GM12874 (cell line): ENCODE measurements around the gene JAM2.

Experiments
- TF ChIP-seq, protein P1 (sequence below): IDR thresholded peaks from 2 replicates; pipeline ENCODE4 v1.5.1; 2011; ENCODE audit warnings: low read depth, mild to moderate bottlenecking, control low read depth, low read length, moderate library complexity; ENCODE audit not compliant: insufficient read depth

The JAM2 gene

DNA sequence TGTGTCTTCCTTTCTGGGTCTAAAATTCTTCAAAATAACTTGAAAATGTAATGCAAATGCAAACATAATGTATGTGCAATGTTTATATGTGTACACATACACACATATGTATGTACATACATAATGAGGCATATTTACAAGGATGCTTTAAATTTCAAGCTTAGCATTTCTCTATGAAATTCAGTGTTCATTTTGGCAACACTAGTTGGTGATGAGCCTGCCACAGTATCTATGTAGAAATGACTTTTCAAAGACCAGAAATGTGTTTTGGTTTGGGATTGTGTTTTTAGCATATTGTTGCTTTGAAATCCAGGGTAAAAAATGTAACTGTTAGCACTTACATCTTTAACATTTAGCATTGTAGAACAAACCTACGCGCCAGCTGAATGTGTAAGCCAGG, 105.8 kb downstream of the JAM2 start:
- TF ChIP-seq, protein P1, sequence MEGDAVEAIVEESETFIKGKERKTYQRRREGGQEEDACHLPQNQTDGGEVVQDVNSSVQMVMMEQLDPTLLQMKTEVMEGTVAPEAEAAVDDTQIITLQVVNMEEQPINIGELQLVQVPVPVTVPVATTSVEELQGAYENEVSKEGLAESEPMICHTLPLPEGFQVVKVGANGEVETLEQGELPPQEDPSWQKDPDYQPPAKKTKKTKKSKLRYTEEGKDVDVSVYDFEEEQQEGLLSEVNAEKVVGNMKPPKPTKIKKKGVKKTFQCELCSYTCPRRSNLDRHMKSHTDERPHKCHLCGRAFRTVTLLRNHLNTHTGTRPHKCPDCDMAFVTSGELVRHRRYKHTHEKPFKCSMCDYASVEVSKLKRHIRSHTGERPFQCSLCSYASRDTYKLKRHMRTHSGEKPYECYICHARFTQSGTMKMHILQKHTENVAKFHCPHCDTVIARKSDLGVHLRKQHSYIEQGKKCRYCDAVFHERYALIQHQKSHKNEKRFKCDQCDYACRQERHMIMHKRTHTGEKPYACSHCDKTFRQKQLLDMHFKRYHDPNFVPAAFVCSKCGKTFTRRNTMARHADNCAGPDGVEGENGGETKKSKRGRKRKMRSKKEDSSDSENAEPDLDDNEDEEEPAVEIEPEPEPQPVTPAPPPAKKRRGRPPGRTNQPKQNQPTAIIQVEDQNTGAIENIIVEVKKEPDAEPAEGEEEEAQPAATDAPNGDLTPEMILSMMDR, result no peak

DNA sequence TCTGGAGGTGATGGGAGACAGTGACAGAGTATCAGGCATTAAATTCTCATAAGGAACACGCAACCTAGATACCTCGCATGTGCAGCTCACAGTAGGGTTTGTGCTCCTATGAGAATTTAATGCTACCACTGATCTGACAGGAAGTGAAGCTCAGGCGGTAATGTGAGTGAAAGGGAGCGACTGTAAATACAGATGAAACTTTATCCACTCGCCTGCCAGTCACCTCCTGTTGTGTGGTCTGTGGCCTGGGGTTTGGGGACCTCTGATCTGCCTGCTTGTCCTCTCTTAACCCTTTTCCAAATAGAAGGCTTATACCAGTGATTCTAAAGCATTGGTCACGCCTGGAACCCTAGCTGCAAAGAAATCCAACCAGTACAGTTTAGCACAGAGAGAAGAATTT, 111.0 kb downstream of the JAM2 start:
- TF ChIP-seq, protein P1, result no peak

DNA sequence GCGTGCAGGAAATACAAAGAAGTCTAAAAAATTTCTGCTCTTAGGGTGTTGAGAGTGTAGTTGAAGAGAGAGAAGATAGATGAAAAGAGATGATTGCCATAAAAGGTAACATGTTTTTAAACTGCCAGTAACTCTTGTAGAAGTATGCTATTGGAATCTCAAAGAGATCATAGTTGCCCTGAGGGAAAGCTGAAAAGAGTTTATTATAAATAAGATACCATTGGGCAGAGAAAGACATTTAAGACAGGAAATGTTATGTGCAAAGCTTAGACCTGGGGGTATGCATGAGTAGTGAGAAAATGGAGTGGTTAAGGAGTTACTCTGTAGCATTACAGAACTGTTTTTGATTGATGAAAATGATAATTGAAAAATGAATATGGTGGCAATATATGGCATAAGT, 113.4 kb downstream of the JAM2 start:
- TF ChIP-seq, protein P1, result no peak

DNA sequence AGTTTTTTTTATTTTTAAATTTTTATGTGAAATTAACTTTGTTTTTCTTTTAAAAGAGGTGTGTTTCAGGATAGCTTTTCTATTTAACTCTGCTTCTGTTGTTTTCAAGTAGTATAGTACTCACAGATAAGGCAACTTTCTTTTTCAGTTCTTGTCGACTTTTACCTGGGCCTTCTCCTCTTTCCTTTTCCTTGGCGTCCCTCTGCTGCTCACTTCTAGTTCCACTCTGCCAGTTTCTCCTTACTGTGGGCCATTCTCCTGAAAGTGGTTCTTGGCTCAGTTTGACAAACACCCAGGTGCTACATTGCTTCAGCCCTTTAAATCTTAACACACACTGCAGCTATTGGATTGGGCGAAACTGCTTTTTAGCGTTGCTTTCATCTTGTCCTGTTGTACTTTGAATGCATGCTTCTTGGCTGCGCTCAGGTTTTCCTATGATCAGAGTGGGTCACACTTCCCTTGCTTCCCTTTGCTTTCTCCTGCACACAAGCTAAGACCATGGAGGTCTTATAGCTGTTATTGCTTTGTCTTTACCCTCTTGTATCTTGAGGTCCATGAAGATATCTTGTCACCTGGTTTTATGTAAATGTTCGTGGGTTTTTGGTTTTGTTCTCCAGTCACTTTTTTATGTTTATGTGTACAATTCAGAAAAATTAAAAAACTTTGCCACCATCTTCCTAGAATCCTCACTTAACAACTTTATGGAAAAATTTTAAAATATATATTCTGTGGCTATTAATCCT, 117.3 kb downstream of the JAM2 start:
- TF ChIP-seq, protein P1, result no peak

DNA sequence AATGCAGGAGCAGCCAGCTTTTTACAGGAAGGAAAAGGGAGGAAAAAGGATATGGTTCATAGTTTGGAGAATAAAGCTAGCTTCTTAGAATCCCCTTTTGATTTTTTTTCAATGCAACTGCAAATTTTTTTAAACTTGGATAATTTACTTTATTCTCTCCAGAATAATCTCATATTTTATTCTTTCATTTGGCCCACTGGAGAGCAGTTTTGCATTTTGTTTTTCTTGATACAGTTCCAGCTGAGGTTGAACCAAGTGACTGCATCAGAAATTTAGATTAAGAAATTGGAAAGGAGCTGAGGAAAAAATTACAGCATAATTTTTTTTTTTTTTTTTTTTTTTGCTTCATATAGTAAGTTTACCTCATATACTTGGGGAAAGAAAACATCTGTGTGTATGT, 118.5 kb downstream of the JAM2 start:
- TF ChIP-seq, protein P1, result no peak

DNA sequence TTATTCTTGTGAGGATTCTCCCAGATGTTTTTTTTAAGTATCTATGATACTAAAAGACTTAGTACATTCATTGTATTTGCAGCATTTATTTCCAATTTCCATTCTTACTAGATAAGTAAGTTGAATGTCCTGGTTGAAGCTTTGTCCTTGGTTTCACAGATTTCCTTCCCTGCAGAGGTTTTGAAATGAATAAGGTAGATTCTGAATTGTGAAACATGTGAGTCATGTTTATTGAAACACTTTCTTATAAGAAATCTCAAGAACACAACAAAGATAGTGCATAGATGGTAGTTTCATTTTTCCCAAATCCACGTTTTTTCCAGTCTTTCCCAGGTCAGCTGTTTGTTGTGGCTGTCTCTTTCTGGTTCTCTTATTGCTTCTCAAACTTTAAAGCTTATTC, 120.5 kb downstream of the JAM2 start:
- TF ChIP-seq, protein P1, result no peak

DNA sequence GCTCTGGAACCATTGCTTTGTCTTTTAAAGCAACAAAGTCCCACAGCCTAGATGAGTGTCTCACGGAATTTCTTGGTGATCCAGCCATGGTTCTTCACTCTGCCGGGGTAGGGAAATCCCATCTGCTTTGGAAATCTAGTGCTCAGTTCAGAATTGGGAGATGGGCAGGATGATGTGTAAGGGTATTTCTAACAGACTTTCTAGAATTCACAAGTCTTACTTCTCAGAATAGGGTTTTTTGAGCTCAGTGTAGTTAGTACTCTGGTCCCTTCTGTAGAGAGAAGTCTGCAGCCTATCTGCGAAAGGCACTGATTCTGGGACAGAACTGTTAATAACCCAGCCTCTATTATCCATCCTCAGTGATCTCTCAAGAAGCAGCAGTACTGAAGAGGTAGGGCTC, 121.0 kb downstream of the JAM2 start:
- TF ChIP-seq, protein P1, result no peak
